Endothelial cell of umbilical vein (primary cell): Measurements from ENCODE around the gene ANAPC2. TPM values are rescaled to one million over a fixed set of nuclear protein-coding genes. Genes with fewer than 3 reads are reported as not detected.
A peak's percentile ranks its signal among the peaks of the same experiment; 100 is the strongest.

Source experiments
- BruUV-seq: library from RNA; stranded (reverse); fragments of 400-500 nt; replicated peaks from 2 replicates; lab custom pipeline; 2021; lab: Mats Ljungman, UMichigan
- CTCF ChIA-PET: fragments of 300-600, 350-600 bp; sonication (Branson Sonifier 250); formaldehyde crosslinking; loops from one replicate; lab custom pipeline; 2021; ENCODE audit warnings: antibody characterized with exemption, inconsistent platforms; lab: Charles Lee
- POLR2A ChIA-PET: fragments of 300-600, 350-600 bp; sonication (Branson Sonifier 250); formaldehyde crosslinking; loops from one replicate; lab custom pipeline; 2021; ENCODE audit warnings: antibody characterized with exemption, inconsistent platforms; lab: Charles Lee
- DNase-seq: peaks from one replicate; pipeline ENCODE4 v3.0.0-alpha.2; 2011; ENCODE audit warnings: low read depth, low spot score
- FAIRE-seq: peaks from 2 replicates; lab custom pipeline; 2011; peaks lifted over from hg19 to GRCh38; lab: Jason Lieb, UNC
- H2AFZ ChIP-seq: 2 replicates; pipeline ENCODE4 v1.6.0; 2012; ENCODE audit warnings: low read depth, low read length, control low read depth, inconsistent platforms
- H3K27ac ChIP-seq: 2 replicates; pipeline ENCODE4 v1.5.1; 2011; ENCODE audit warnings: low read depth, mild to moderate bottlenecking, control low read depth, low read length, moderate library complexity; ENCODE audit not compliant: insufficient read depth
- H3K27me3 ChIP-seq, 2 experiments: 2 replicates each; pipeline versions ENCODE4 v1.6.0 to v1.6.1; 2011; ENCODE audit warnings: low read length in 2 of 2, mixed read lengths in 1 of 2; ENCODE audit not compliant: control insufficient read depth in 2 of 2, insufficient read depth in 2 of 2
- H3K36me3 ChIP-seq, 2 experiments: 2 replicates in 1 of 2; 3 replicates in 1 of 2; pipeline ENCODE4 v1.5.1; 2011; ENCODE audit warnings: low read length in 2 of 2, mild to moderate bottlenecking in 1 of 2, moderate library complexity in 1 of 2; ENCODE audit not compliant: control insufficient read depth in 2 of 2, insufficient read depth in 2 of 2; ENCODE audit errors: extremely low read depth in 1 of 2
- H3K4me1 ChIP-seq: 3 replicates; pipeline ENCODE4 v1.5.1; 2011; ENCODE audit warnings: mild to moderate bottlenecking, low read length; ENCODE audit not compliant: control insufficient read depth, insufficient read depth; ENCODE audit errors: extremely low read depth
- H3K4me2 ChIP-seq: 2 replicates; pipeline ENCODE4 v1.6.1; 2011; ENCODE audit warnings: low read length, control low read depth, mixed read lengths; ENCODE audit not compliant: insufficient read depth
- H3K4me3 ChIP-seq, 3 experiments: fragments of 200-600 bp in 1 of 3; sonication (generic), shearing (Covaris generic) in 1 of 3; replicated peaks in 1 of 3; 2 replicates each; pipeline ENCODE4 v1.5.1; 2011 to 2016; ENCODE audit warnings: control low read depth in 3 of 3, low read length in 3 of 3, mild to moderate bottlenecking in 2 of 3, inconsistent platforms in 1 of 3, low read depth in 1 of 3, moderate library complexity in 1 of 3; ENCODE audit not compliant: insufficient read depth in 1 of 3
- H3K79me2 ChIP-seq: 2 replicates; pipeline ENCODE4 v1.6.0; 2012; ENCODE audit warnings: low read length, inconsistent platforms; ENCODE audit not compliant: control insufficient read depth, insufficient read depth
- H3K9ac ChIP-seq: replicated peaks from 2 replicates; pipeline ENCODE3; 2011; ENCODE audit warnings: low read length, control low read depth; ENCODE audit not compliant: insufficient read depth; ENCODE audit errors: extremely low read depth
- H3K9me1 ChIP-seq: replicated peaks from 3 replicates; pipeline ENCODE4 v1.6.0; 2011; ENCODE audit warnings: mild to moderate bottlenecking, low read length; ENCODE audit not compliant: control insufficient read depth, insufficient read depth; ENCODE audit errors: extremely low read depth
- H3K9me3 ChIP-seq: replicated peaks from 2 replicates; pipeline ENCODE4 v1.5.1; 2012; ENCODE audit warnings: low read length, inconsistent platforms; ENCODE audit not compliant: control insufficient read depth, insufficient read depth
- H4K20me1 ChIP-seq: replicated peaks from 2 replicates; pipeline ENCODE3; 2011; ENCODE audit warnings: mild to moderate bottlenecking, low read length; ENCODE audit not compliant: control insufficient read depth, insufficient read depth; ENCODE audit errors: extremely low read depth
- EZH2 ChIP-seq: IDR thresholded peaks from 2 replicates; pipeline ENCODE4 v1.6.1; 2012; ENCODE audit warnings: borderline replicate concordance, low read depth, mild to moderate bottlenecking, moderate library complexity, low read length, inconsistent platforms; ENCODE audit not compliant: severe bottlenecking
- FOS ChIP-seq: IDR thresholded peaks from 2 replicates; pipeline ENCODE4 v1.6.1; 2011; ENCODE audit warnings: mild to moderate bottlenecking, low read length, moderate library complexity, borderline replicate concordance; ENCODE audit not compliant: insufficient read depth
- GATA2 ChIP-seq: IDR thresholded peaks from 2 replicates; pipeline ENCODE4 v1.7.0; 2011; ENCODE audit warnings: low read depth, mild to moderate bottlenecking, moderate library complexity, mixed read lengths, low read length; ENCODE audit not compliant: insufficient read length, insufficient read depth
- JUN ChIP-seq: IDR thresholded peaks from 2 replicates; pipeline ENCODE4 v1.6.1; 2011; ENCODE audit warnings: borderline replicate concordance, low read depth; ENCODE audit not compliant: insufficient read length, insufficient read depth
- MYC ChIP-seq: IDR thresholded peaks from one replicate; pipeline ENCODE4 v1.6.1; 2011; ENCODE audit warnings: mild to moderate bottlenecking, low read depth, low read length
- POLR2A ChIP-seq: IDR thresholded peaks from 2 replicates; pipeline ENCODE4 v1.6.1; 2012; ENCODE audit warnings: low read depth, mild to moderate bottlenecking, control low read depth, low read length
- POLR2AphosphoS5 ChIP-seq: IDR thresholded peaks from 2 replicates; pipeline ENCODE4 v1.6.1; 2012; ENCODE audit warnings: low read depth, mild to moderate bottlenecking, control low read depth, low read length, moderate library complexity; ENCODE audit not compliant: insufficient read depth
- dilution Hi-C: fragments of 300-500 bp; cut with MboI; formaldehyde crosslinking; loops from one replicate; pipeline ENCODE4 v1.15.0; 2019; ENCODE audit warnings: low sequenced_read_pairs; ENCODE audit not compliant: extremely low pct_ligation_motif_present
- intact Hi-C: fragments of 100-400 bp; cut with micrococcal nuclease; formaldehyde crosslinking; loops from one replicate; pipeline ENCODE4 v1.10.0; 2022
- polyA plus RNA-seq, 4 experiments: library from polyadenylated mRNA; depleted of rRNA in 3 of 4; stranded (reverse) in 3 of 4; unstranded in 1 of 4; fragments of >200 nt; gene quantifications; 2 replicates each; pipeline versions ENCODE4 v1.2.1 to v1.2.3, GENCODE V29; 2011 to 2012; ENCODE audit warnings: missing spikeins in 1 of 4
- total RNA-seq: library from RNA; stranded (reverse); gene quantifications from 2 replicates; pipeline ENCODE4 v1.2.3, GENCODE V29; 2021
- TF ChIP-seq, protein P1 (sequence below): IDR thresholded peaks from 2 replicates; pipeline ENCODE4 v1.6.1; 2011; ENCODE audit not compliant: insufficient read depth, insufficient read length
- TF ChIP-seq, protein P2 (sequence below), 2 donors: IDR thresholded peaks; 1 replicate in 1 of 2; 2 replicates in 1 of 2; pipeline ENCODE4 v1.5.1; 2011; ENCODE audit warnings: low read length in 2 of 2, mild to moderate bottlenecking in 2 of 2, moderate library complexity in 2 of 2, control low read depth in 1 of 2, inconsistent platforms in 1 of 2, low read depth in 1 of 2; ENCODE audit not compliant: insufficient read depth in 1 of 2; ENCODE audit errors: extremely low read depth in 1 of 2

Gene ANAPC2
- total and polyA plus RNA-seq, 2 donors (not counting 3 experiments of a cell fraction or from before 2014, with no cell fraction given): 44.8 to 69.2 TPM

DNA sequence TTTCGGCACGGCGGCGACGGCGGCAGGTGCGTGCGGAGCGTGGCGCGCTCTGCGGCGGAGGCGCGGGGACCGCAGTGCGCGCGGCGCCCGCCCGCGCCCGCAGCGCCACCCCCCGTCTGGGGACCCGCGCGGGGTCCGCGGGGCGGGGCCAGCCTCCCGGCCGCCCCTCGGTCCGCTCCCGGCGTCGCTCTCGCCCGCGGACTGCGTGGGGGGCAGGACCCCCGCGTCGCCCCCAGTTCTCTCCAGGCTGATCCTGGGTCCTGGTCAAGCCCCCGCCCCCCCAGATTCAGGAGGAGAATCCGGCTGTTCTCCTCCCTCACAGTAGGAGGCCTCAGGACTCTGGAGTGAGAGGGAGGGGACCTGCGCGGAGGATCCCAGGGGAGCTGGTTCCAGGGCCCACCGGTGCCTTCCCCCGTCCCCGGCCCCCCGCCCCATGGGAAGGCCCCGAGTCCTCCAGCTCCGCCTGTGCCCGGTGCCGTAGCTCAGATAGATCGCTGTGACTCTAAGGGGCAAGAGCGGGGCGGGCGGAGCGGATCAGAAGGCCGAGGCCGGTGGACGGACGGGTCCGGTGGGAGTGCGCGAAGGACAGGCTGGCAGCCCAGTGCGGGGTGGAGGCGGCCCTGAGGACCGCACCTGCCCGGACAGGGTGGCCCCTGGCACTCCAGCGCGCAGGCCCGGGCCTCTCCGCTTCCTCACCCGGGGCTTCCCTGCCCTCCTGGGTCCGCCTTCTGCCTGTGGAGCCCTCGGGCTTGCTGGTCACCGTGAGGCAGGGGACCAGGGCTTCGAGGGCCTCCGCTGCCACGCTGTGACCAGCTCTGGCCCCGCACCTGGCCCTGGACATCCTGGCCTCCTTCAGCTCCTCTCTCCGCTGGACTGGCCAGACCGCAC is 34.1 kb upstream of the ANAPC2 start, which contains the start of gene RNF208:
Gene RNF208, minus strand, starts transcription at position 51 of the 888 bp plus-strand sequence. CDS start 1,028 bp downstream, outside the sequence.
- Histone ChIP-seq H4K20me1 (no peaks in the 10 kb centered on the region), H3K36me3 (no peaks in the 10 kb centered on the region), H3K27me3 (no peaks in the 10 kb centered on the region), H3K4me2 (peak within 1 kb of the TSS; percentile 50), H3K9ac (no peak within 1 kb of the TSS), H2AFZ (peak within 1 kb of the TSS; percentile 36), H3K9me1 (no peaks in the 10 kb centered on the region), H3K4me1 (peaks cover 18% of the 10 kb centered on the region), H3K9me3 (no peaks in the 10 kb centered on the region), H3K4me3 (peak within 1 kb of the TSS in 2 of 3 experiments; percentile 3 to 44), H3K27ac (no peak within 1 kb of the TSS), H3K79me2 (no peaks in the 10 kb centered on the region)
- TF ChIP-seq JUN (no peak), FOS (no peak), EZH2 (no peak), GATA2 (no peak), POLR2AphosphoS5 (no peak), MYC (no peak), POLR2A (no peak)
- TF ChIP-seq, protein P1, sequence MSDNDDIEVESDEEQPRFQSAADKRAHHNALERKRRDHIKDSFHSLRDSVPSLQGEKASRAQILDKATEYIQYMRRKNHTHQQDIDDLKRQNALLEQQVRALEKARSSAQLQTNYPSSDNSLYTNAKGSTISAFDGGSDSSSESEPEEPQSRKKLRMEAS: no peak
- TF ChIP-seq, protein P2, sequence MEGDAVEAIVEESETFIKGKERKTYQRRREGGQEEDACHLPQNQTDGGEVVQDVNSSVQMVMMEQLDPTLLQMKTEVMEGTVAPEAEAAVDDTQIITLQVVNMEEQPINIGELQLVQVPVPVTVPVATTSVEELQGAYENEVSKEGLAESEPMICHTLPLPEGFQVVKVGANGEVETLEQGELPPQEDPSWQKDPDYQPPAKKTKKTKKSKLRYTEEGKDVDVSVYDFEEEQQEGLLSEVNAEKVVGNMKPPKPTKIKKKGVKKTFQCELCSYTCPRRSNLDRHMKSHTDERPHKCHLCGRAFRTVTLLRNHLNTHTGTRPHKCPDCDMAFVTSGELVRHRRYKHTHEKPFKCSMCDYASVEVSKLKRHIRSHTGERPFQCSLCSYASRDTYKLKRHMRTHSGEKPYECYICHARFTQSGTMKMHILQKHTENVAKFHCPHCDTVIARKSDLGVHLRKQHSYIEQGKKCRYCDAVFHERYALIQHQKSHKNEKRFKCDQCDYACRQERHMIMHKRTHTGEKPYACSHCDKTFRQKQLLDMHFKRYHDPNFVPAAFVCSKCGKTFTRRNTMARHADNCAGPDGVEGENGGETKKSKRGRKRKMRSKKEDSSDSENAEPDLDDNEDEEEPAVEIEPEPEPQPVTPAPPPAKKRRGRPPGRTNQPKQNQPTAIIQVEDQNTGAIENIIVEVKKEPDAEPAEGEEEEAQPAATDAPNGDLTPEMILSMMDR (IDR thresholded peaks at IDR 0.05; ENCODE audit: extremely low read depth in 1 of 2, insufficient read depth in 1 of 2, low read depth in 1 of 2, low read length in 2 of 2): no peak
- POLR2A ChIA-PET: interaction anchor here (1.5 to 1.9 kb wide), 2 partner anchors 18 to 22 kb away, joined by 8 to 10 read pairs; partner anchors contain the start of genes TPRN and TUBB4B
- intact Hi-C loops (loop anchor here (1.0 to 2.0 kb wide), 6 partner anchors 14 to 100 kb away; partner anchors contain the start of genes TPRN and TUBB4B), dilution Hi-C loops (no loop called here)
- DNase-seq (peak; percentile 12), FAIRE-seq (no peak)
- BruUV-seq: no TSS peak
- CTCF ChIA-PET: interaction anchor here (0.6 to 6.3 kb wide), 10 partner anchors 7 to 93 kb away, joined by 3 to 63 read pairs (median 8); partner anchors contain the start of genes NDOR1, SSNA1, TMEM203 and TPRN
